NCI-H1417 (cell line): Measurements from ENCODE around the gene TANGO2.
A peak's percentile ranks its signal among the peaks of the same experiment; 100 is the strongest.
"Not testable (repeated sequence)": the region's sequence is repeated elsewhere in the genome, so short reads cannot be mapped to it uniquely, and the experiment has no call there.

ENCODE experiments used
- DNase-seq, 3 experiments: peaks; one replicate each; lab custom pipeline; 2025; lab: John Stamatoyannopoulos, UW

Gene TANGO2

DNA sequence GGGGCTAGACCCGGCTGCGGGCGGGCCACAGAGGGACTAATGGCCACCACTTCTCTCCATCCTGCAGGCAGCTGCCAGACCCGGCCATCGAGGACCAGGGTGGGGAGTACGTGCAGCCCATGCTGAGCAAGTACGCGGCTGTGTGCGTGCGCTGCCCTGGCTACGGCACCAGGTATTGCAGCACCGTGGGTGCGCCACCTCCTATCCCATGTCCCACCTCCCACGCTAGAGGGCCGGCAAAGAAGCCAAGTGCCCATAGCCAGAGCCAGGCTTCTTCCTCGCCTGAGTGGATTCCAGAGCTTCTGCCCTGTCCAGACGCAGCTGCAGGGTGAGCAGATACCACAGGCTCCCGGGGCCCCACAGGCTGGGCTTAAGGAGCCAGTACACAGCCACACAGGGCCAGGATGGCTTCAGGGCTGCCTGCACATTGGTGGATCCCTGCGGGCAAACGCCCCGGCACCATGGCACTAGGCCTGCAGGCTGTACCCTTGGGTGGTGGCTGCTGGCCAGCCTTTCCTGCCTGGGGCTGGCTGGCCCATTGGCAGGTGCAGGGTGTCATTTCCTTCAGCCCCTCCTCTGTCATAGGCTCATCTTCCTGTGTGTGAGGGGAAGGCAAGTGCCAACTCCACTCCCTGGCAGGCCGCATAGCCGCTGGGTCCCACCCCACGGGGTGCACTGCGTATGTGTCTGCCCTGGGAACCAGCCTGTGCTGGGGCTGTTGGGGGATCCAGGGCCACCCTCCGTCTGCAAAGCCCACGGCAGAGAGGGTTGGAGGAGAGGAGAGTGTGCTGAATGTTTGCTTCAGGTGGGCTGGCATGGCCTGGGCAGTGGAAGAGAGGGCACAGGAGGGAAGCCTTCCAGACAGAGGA, 42.6 kb downstream of the TANGO2 start:
- no peak for DNase-seq

DNA sequence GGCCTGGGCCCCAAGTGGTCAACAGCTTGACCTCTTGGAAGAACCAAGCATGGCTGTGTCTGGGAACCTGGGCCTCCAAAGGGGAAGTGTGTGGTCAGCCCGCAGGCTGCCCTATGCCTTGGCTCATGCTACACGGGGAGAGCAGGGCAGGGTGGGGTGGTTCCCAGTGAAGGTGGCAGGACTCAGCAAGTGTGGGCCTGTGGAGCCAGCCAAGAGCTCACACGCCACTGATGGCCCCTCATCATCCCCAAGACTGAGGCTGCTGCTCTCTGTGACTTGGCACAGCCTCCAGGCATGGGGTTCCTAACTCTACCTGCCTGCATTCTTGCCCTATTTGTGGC, 43.2 kb downstream of the TANGO2 start:
- no peak for DNase-seq

DNA sequence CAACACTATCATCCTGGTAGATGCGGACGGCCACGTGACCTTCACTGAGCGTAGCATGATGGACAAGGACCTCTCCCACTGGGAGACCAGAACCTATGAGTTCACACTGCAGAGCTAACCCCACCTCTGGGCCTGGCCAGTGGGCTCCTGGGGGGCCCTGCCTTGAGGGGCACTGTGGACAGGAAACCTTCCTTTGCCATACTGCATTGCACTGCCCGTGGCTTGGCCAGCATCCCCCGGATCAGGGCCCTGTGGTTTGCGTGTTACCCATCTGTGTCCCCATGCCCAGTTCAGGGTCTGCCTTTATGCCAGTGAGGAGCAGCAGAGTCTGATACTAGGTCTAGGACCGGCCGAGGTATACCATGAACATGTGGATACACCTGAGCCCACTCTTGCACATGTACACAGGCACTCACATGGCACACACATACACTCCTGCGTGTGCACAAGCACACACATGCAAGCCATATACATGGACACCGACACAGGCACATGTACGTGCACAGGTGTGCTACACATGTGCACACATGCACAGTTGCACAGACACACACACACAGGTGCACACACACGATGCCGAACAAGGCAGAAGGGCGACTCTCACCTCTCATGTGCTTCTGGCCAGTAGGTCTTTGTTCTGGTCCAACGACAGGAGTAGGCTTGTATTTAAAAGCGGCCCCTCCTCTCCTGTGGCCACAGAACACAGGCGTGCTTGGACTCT, 43.8 kb downstream of the TANGO2 start:
- no peak for DNase-seq

DNA sequence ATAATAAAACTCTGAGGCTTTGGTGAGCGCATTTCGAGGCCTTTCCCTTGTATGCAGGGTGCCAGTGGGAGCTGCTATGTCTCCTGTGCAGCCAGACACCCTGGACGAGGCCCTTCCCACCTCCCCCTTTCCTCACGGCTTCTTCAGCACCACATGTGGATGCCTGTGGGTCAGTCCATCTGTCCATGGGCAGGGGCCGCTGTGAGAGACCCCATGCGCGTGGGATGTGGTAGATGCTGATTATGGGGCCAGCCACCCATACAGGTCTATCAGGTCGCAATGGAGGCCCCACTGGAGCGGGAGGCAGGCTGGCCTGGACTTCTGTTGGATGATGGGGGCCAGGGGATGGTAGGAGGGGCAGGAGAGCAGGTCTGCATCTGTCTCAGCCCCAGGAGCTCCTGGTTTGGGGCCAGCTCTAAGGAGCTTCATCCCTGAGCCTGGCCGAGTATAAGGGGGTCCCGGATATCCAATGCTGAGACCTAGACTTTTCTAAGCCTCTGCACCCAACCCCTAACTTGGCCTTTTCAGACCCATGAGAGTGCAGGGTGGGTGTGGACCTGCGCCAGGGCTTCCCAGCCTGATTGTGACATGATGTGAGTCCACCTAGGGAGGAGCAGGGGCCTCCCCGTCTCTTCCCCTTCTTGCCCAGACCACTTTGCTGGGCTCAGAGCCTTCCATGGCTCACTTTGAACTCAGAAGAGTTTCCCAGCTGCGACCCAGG, 45.1 kb downstream of the TANGO2 start:
- no peak for DNase-seq

DNA sequence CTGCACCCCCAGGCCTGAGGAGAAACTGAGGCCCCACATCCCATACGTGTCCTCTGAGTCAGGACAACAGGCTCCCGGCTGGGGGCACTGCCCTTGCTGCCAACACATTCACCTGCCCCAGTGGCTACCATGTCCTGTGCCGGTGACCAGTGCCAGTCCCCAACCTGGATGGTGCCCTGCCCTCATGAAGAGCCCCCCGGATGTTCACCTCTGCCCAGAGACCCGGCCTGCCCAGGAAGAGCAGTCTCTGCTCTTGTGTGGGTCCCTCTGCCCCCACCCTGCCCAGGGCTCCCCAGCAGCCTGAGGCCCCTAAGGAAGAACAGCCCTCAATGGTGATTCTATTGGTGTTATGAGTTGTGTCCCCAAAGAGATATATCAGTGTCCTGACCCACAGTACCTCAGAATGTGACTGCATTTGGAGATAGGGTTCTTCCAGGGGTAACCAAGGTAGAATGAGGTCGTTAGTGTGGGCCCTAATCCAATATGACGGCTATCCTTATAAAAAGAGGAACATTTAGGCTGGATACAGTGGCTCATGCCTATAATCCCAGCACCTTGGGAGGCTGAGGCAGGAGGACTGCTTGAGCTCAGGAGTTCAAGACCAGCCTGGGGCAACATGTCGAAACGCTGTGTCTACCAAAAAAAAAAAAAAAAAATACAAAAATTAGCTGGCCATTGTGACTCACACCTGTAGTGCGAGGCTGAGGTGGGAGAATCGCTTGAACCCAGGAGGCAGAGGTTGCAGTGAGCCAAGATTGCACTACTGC, 45.9 kb downstream of the TANGO2 start:
- DNase-seq: no peak

DNA sequence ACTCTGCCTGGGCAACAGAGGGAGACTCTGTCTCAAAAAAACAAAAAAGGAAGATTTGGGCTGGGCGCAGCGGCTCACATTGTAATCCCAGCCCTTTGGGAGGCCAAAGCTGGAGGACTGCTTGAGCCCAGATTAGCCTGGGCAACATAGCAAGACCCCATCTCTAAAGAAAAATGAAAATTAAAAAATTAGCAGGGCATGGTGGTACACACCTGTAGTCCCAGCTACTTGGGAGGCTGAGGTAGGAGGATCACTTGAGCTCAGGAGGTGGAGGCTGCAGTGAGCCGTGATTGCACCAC, 46.4 kb downstream of the TANGO2 start:
- DNase-seq: not testable (repeated sequence)

DNA sequence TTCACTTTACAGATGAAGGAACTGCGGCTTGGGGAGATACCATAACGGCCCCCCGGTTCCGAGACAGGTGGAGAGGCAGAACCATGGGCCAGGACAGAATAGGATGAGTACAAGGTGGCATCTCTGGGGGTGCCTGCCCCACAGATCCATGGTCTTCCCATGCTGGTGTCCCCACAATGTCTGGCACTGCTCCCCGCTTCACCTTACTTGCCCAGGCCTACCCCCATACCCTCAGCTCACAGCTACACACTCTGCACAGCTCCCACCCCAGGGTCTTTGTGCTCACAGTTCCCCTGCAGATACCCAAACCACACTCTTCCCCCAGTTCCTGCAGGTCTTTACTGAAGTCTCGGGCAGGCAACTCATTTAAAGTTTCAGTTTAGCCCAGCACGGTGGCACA, 47.7 kb downstream of the TANGO2 start:
- DNase-seq: no peak

DNA sequence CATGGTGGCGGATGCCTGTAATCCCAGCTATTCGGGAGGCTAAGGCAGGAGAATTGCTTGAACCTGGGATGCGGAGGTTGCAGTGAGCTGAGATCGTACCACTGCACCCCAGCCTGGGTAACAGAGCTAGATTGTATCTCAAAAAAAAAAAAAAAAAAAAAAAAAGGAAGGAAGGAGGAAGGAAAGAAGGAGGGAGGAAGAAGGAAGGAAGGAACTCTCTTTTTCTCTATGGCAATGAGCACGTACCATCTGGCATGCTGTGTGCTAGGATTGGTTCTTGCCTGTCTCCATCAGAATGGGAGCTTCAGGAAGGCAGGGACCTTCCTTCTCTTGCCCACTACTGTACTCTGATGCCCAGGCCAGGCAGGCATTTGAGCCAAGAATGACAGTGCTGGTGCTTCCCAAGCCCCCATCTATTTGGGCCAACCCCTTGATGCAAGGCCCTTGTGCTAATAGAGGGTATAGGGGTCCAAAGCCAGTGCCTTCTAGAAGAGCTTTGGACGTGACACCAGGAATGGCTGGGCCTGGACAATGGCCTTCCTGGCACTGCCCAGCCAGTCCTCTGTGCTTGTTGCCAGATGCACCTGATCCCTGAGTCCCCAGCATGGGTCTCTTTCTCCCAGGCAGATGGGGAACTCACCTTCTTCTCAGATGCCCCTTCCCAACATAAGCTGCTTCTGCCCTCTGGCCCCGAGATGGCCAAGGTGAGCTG, 48.6 kb downstream of the TANGO2 start:
- DNase-seq: no peak

DNA sequence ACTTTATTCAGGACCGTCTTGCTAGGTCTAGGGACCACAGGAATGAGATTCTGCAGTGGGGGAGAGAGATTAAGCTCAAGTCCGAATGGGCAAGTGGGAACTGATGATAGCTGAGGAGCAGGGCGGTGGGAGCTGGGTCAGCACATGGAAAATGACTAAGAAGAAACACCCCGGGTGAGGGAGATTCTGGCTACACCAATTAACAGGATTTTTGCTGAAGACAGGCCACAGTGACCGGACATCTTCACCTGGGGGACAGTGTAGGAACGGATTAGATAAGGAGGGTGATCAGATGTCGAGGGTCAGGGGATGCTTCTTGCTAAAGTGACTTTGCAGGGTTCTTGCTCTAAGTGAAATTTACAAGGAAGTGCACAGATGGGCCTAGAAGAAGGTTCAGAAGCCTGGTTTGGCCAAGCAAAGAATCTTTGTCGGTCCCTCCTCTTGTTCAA, 50.6 kb downstream of the TANGO2 start:
- DNase-seq: no peak

DNA sequence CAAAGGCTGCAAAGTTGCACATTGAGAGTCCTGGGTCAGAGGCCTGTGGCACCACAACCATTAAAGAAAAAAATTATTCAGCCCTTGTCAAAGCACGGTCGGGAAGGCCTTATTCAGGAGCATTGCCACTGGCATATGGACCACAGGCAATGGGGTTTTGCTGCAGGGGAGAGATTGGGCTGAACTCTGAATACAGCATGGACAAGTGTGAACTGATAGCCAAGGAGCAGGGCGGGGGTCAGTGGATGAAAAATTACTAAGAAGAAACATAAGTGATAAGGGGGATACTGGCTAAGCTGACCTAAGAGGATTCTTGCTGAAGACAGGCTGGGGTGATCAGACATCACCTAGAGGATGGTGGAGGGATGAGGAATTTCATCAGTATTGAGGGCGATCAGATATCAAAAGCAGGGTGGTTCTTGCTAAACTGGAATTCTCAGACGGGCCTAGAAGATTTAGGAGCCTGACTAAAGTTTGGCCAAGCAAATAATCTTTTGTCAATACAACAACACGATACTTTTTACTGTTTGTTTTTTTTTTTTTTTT, 55.8 kb downstream of the TANGO2 start:
- DNase-seq: no peak

DNA sequence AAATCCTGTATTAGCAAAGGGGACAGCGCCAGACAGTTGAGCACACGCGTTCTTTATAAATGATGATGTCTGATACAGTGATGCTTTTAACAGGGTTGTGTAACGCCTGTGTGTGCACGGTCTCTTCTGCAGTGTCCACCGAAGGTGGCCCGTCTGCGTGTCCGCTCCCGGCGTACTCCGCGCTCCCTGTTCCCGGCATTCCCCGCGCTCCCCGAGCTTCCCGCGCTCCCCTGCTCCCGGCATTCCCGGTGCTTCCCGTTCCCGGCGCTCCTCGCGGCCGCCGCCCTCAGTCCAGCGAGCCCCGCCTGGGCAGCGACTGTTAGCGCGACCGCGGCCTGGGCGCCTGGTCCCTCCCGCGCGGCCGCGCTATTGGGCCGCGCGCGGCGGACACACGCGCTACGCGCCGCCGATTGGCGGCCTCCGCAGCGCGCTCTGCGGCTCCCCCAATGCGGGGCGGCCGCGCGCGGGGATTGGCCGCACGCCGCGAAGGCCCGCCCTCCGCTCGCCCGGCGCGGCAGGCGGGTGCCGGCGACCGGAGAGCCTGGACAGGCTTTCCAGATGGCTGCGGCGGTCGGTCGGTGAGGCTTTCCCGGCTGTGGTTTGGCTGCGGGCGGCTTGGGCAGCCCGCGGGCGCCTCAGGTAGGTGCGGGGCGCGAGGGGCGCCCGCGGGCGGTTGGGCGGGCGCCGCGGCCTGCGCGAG, 59.0 kb downstream of the TANGO2 start, which contains the start of gene DGCR8:
DGCR8 (plus strand) TSS at position 497 of the 700 bp plus-strand sequence. CDS start 5,723 bp downstream, outside the sequence.
- peak; percentile 92 to 94 (median 92) for DNase-seq

DNA sequence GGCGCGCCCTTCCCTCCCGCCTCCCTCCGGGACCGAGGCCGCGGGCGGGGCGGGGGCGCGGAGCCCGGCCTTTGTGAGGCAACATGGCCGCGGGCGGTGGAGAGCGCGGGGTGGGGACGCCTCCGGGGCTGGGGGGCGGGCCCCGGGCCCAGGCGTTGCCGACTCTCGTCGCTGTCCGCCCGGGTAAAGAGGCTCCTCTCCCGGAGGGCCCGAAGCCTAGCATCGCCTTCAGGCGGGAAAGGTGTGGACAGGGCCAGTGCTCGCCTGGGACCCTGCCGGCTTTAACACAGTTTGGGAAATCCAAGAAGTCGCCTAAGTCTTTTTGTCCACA, 59.5 kb downstream of the TANGO2 start:
- DNase-seq: peak; percentile 58 to 87 (median 73)

DNA sequence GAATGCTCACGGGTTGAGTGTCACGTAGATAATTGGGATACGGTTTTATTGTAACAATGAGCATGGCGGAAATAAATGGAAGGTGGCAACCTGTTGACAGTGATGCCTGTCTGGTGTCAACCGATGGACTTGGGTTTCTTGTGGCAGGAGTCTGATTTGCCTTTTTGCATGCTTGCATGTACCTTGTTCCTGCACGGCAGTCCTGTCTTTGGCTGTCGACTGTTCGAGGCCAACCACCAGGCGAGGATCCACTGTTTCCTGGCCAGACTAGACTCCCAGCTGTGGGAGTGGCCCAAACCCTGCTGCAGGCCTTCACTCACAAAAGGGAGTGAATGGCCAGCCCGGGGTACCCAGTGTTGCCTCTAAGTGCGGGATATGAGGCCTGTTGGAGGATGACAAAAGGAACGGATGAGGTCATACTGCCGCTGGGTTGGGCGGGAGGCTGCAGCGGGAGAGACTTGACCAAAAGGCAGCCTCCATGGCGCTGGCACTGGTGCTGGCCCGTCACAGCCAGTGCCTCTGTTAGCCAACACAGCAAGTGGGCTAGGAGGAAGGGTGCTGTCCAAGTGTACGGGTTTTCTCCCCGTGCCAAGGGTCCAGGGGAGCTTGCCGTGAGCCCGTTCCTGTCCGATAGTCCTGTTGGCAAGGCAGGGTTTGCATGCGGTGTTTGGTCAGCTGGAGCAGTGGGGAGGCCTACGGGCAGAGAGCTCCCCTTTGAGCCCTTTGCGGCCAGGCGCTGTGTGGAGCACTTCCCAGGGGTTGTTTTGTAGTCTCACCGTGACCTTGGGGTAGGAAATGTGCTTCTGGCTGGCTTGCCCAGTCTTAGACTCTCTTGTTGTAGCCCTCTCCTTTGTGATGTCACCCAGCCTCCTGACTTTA, 60.1 kb downstream of the TANGO2 start:
- peak in 2 of 3 experiments; percentile 35 to 66 for DNase-seq

DNA sequence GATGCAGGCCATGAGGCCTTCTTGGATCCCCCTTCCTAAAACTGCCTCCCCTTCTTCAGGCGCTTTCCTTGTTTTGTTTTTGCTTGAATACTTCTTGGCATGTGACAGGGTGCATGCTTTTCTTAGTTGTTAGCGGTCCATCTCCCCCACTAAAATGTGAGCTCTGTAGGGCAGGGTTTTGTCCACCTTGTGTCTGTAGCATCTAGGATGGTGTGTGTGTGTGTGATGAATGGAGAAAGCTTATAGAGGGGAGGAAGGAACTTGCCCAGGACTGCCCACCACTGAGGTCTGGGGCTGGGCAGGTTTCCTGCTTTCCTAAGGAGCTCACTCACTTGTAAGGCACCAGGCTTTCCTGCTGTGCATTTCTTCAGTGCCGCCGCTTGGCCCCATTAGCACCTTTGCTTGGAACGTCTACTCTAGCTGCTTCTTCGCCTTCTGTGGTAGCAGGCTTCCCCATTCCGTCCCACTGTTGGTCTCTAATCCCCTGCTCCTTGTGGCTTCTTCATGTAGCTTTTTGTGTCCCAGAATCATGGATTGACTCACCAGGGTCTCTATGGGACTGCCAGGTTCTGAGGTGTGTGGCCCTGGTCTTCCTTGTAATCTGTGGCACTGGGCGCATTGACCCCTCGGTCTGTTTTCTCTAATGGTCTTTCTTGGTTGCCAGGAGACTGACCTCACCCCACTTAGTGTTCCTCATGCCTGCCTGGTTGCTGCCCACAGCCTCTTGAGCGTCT, 62.4 kb downstream of the TANGO2 start:
- no peak for DNase-seq

DNA sequence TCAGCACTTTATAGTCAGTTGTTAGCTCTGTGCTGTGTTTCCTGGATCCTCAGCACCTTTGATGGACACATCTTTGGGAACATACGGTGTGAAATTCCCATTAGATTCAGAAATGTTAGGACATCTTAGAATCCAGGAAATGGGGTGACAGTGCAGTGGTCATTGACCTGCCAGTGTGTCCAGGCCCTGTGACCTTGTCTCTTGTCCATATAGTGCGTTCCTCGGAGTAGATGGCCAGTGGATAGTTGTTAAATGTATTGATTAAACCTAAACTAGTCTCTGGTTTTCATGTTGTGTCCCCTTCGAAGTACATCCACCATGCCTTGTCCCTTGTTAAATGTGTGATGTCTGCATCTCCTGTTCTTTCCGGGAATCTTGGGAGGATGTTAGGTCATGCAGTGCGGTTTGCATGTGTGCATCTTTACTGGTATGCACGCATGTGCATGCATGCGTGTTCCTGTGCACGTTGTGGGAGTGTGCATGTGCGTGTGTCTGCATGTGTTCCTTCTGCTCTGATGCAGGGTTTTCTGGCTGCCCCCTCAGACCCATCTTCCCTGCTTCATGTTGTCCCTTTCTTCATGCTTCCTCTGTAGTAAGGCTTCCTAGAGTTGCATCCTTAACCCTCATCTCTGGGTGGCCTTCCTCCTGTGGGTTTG, 63.1 kb downstream of the TANGO2 start:
- no peak for DNase-seq

DNA sequence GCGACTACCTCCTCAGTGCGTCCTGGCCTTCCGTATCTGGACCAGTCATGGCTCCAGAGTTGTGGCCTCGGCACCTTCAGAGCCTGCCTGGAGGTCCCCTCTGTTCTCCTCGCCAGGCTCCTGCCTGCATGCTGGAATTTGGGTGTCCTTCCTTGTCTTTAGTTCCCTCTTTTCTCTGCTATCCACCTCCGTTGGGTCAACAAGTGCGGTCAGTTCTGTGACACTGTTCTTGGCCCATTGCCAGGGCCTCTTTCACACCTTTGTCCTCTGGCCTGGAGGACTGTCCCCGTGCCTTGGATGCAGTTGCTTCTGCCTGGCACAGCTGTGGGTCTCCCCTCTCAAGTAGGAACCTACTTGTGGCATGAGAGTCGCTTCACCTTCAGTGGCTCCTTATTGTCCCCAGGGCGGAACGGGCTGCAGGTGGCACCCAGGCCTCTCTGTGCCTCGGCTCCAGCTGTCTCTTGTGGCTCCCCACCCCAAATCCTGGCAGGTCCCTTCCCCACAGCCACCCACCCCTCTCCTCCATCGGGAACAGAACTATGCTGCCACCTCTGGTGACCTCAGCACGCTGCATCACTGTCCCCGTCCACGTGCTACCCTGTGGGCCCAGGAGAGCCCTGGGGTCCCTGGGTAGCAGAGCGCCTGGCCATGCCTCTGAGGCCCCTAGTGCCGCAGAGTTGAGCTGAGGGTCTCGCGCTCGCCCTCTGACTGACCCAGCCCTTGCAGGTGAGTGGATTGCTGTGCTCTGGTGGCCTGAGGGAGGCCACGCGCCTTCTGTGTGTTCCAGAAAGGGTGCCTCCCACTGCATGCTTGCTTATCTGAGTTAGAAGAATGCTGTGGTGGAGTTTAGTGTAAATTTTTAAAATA, 63.9 kb downstream of the TANGO2 start:
- peak in 1 of 3 experiments; percentile 11 for DNase-seq

DNA sequence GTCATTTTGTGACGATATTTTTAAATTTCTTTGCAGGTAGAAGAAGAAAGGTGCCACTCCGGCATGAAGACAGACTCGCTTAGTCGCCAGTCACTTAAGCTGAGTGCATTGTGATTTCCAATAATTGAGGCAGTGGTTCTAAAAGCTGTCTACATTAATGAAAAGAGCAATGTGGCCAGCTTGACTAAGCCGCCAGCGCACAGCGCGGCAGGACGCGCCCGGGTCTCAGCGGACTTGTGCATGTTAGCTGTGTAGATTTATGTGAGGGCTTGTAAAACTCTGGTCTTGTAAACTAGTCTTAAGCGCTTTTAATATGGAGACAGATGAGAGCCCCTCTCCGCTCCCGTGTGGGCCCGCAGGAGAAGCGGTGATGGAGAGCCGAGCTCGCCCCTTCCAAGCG, 64.7 kb downstream of the TANGO2 start:
- no peak for DNase-seq
